Endothelial cell of umbilical vein (primary cell): ENCODE results near the gene DHRS7B. TPM values are rescaled to one million over a fixed set of nuclear protein-coding genes. Genes with fewer than 3 reads are reported as not detected.

Source experiments
- BruUV-seq: library from RNA; stranded (reverse); fragments of 400-500 nt; replicated peaks from 2 replicates; lab custom pipeline; 2021; lab: Mats Ljungman, UMichigan
- CTCF ChIA-PET: fragments of 300-600, 350-600 bp; sonication (Branson Sonifier 250); formaldehyde crosslinking; loops from one replicate; lab custom pipeline; 2021; ENCODE audit warnings: antibody characterized with exemption, inconsistent platforms; lab: Charles Lee
- POLR2A ChIA-PET: fragments of 300-600, 350-600 bp; sonication (Branson Sonifier 250); formaldehyde crosslinking; loops from one replicate; lab custom pipeline; 2021; ENCODE audit warnings: antibody characterized with exemption, inconsistent platforms; lab: Charles Lee
- DNase-seq: peaks from one replicate; pipeline ENCODE4 v3.0.0-alpha.2; 2011; ENCODE audit warnings: low read depth, low spot score
- FAIRE-seq: peaks from 2 replicates; lab custom pipeline; 2011; peaks lifted over from hg19 to GRCh38; lab: Jason Lieb, UNC
- H2AFZ ChIP-seq: 2 replicates; pipeline ENCODE4 v1.6.0; 2012; ENCODE audit warnings: low read depth, low read length, control low read depth, inconsistent platforms
- H3K27ac ChIP-seq: 2 replicates; pipeline ENCODE4 v1.5.1; 2011; ENCODE audit warnings: low read depth, mild to moderate bottlenecking, control low read depth, low read length, moderate library complexity; ENCODE audit not compliant: insufficient read depth
- H3K27me3 ChIP-seq, 2 experiments: 2 replicates each; pipeline versions ENCODE4 v1.6.0 to v1.6.1; 2011; ENCODE audit warnings: low read length in 2 of 2, mixed read lengths in 1 of 2; ENCODE audit not compliant: control insufficient read depth in 2 of 2, insufficient read depth in 2 of 2
- H3K36me3 ChIP-seq, 2 experiments: 2 replicates in 1 of 2; 3 replicates in 1 of 2; pipeline ENCODE4 v1.5.1; 2011; ENCODE audit warnings: low read length in 2 of 2, mild to moderate bottlenecking in 1 of 2, moderate library complexity in 1 of 2; ENCODE audit not compliant: control insufficient read depth in 2 of 2, insufficient read depth in 2 of 2; ENCODE audit errors: extremely low read depth in 1 of 2
- H3K4me1 ChIP-seq: 3 replicates; pipeline ENCODE4 v1.5.1; 2011; ENCODE audit warnings: mild to moderate bottlenecking, low read length; ENCODE audit not compliant: control insufficient read depth, insufficient read depth; ENCODE audit errors: extremely low read depth
- H3K4me2 ChIP-seq: 2 replicates; pipeline ENCODE4 v1.6.1; 2011; ENCODE audit warnings: low read length, control low read depth, mixed read lengths; ENCODE audit not compliant: insufficient read depth
- H3K4me3 ChIP-seq, 3 experiments: fragments of 200-600 bp in 1 of 3; sonication (generic), shearing (Covaris generic) in 1 of 3; replicated peaks in 1 of 3; 2 replicates each; pipeline ENCODE4 v1.5.1; 2011 to 2016; ENCODE audit warnings: control low read depth in 3 of 3, low read length in 3 of 3, mild to moderate bottlenecking in 2 of 3, inconsistent platforms in 1 of 3, low read depth in 1 of 3, moderate library complexity in 1 of 3; ENCODE audit not compliant: insufficient read depth in 1 of 3
- H3K79me2 ChIP-seq: 2 replicates; pipeline ENCODE4 v1.6.0; 2012; ENCODE audit warnings: low read length, inconsistent platforms; ENCODE audit not compliant: control insufficient read depth, insufficient read depth
- H3K9ac ChIP-seq: replicated peaks from 2 replicates; pipeline ENCODE3; 2011; ENCODE audit warnings: low read length, control low read depth; ENCODE audit not compliant: insufficient read depth; ENCODE audit errors: extremely low read depth
- H3K9me1 ChIP-seq: replicated peaks from 3 replicates; pipeline ENCODE4 v1.6.0; 2011; ENCODE audit warnings: mild to moderate bottlenecking, low read length; ENCODE audit not compliant: control insufficient read depth, insufficient read depth; ENCODE audit errors: extremely low read depth
- H3K9me3 ChIP-seq: replicated peaks from 2 replicates; pipeline ENCODE4 v1.5.1; 2012; ENCODE audit warnings: low read length, inconsistent platforms; ENCODE audit not compliant: control insufficient read depth, insufficient read depth
- H4K20me1 ChIP-seq: replicated peaks from 2 replicates; pipeline ENCODE3; 2011; ENCODE audit warnings: mild to moderate bottlenecking, low read length; ENCODE audit not compliant: control insufficient read depth, insufficient read depth; ENCODE audit errors: extremely low read depth
- CTCF ChIP-seq, 2 donors: IDR thresholded peaks; 1 replicate in 1 of 2; 2 replicates in 1 of 2; pipeline ENCODE4 v1.5.1; 2011; ENCODE audit warnings: low read length in 2 of 2, mild to moderate bottlenecking in 2 of 2, moderate library complexity in 2 of 2, control low read depth in 1 of 2, inconsistent platforms in 1 of 2, low read depth in 1 of 2; ENCODE audit not compliant: insufficient read depth in 1 of 2; ENCODE audit errors: extremely low read depth in 1 of 2
- EZH2 ChIP-seq: IDR thresholded peaks from 2 replicates; pipeline ENCODE4 v1.6.1; 2012; ENCODE audit warnings: borderline replicate concordance, low read depth, mild to moderate bottlenecking, moderate library complexity, low read length, inconsistent platforms; ENCODE audit not compliant: severe bottlenecking
- FOS ChIP-seq: IDR thresholded peaks from 2 replicates; pipeline ENCODE4 v1.6.1; 2011; ENCODE audit warnings: mild to moderate bottlenecking, low read length, moderate library complexity, borderline replicate concordance; ENCODE audit not compliant: insufficient read depth
- GATA2 ChIP-seq: IDR thresholded peaks from 2 replicates; pipeline ENCODE4 v1.7.0; 2011; ENCODE audit warnings: low read depth, mild to moderate bottlenecking, moderate library complexity, mixed read lengths, low read length; ENCODE audit not compliant: insufficient read length, insufficient read depth
- JUN ChIP-seq: IDR thresholded peaks from 2 replicates; pipeline ENCODE4 v1.6.1; 2011; ENCODE audit warnings: borderline replicate concordance, low read depth; ENCODE audit not compliant: insufficient read length, insufficient read depth
- MAX ChIP-seq: IDR thresholded peaks from 2 replicates; pipeline ENCODE4 v1.6.1; 2011; ENCODE audit not compliant: insufficient read depth, insufficient read length
- MYC ChIP-seq: IDR thresholded peaks from one replicate; pipeline ENCODE4 v1.6.1; 2011; ENCODE audit warnings: mild to moderate bottlenecking, low read depth, low read length
- POLR2A ChIP-seq: IDR thresholded peaks from 2 replicates; pipeline ENCODE4 v1.6.1; 2012; ENCODE audit warnings: low read depth, mild to moderate bottlenecking, control low read depth, low read length
- POLR2AphosphoS5 ChIP-seq: IDR thresholded peaks from 2 replicates; pipeline ENCODE4 v1.6.1; 2012; ENCODE audit warnings: low read depth, mild to moderate bottlenecking, control low read depth, low read length, moderate library complexity; ENCODE audit not compliant: insufficient read depth
- dilution Hi-C: fragments of 300-500 bp; cut with MboI; formaldehyde crosslinking; loops from one replicate; pipeline ENCODE4 v1.15.0; 2019; ENCODE audit warnings: low sequenced_read_pairs; ENCODE audit not compliant: extremely low pct_ligation_motif_present
- intact Hi-C: fragments of 100-400 bp; cut with micrococcal nuclease; formaldehyde crosslinking; loops from one replicate; pipeline ENCODE4 v1.10.0; 2022
- polyA plus RNA-seq, 4 experiments: library from polyadenylated mRNA; depleted of rRNA in 3 of 4; stranded (reverse) in 3 of 4; unstranded in 1 of 4; fragments of >200 nt; gene quantifications; 2 replicates each; pipeline versions ENCODE4 v1.2.1 to v1.2.3, GENCODE V29; 2011 to 2012; ENCODE audit warnings: missing spikeins in 1 of 4
- total RNA-seq: library from RNA; stranded (reverse); gene quantifications from 2 replicates; pipeline ENCODE4 v1.2.3, GENCODE V29; 2021

Gene DHRS7B
- total and polyA plus RNA-seq, 2 donors (not counting 3 experiments of a cell fraction or from before 2014, with no cell fraction given), result 14.0 to 28.1 TPM

- Histone ChIP-seq H3K4me3 (no peak overlapping the region), H3K79me2 (no peaks in the 10 kb centered on the region), H3K9me3 (no peaks in the 10 kb centered on the region), H3K9me1 (no peaks in the 10 kb centered on the region), H3K4me2 (no peak overlapping the region), H3K27ac (no peak overlapping the region), H3K4me1 (no peaks in the 10 kb centered on the region), H3K36me3 (no peaks in the 10 kb centered on the region), H3K27me3 (peaks cover 0 to 6% of the 10 kb centered on the region in 2 experiments), H3K9ac (no peak overlapping the region), H2AFZ (no peak overlapping the region), H4K20me1 (no peaks in the 10 kb centered on the region)
- FAIRE-seq (no peak), DNase-seq (no peak)
- intact Hi-C loops, result no loop called here
- dilution Hi-C loops, result no loop called here
- ChIA-PET CTCF (interaction anchor here (1.3 kb wide), 1 partner anchor 14 kb away, joined by 3 read pairs; no protein-coding TSS in a partner anchor), POLR2A (no interaction called here)
- TF ChIP-seq MAX (no peak), EZH2 (no peak), POLR2A (no peak), GATA2 (no peak), JUN (no peak), MYC (no peak), CTCF (IDR thresholded peaks at IDR 0.05; ENCODE audit: extremely low read depth in 1 of 2, insufficient read depth in 1 of 2, low read depth in 1 of 2, low read length in 2 of 2) (no peak), POLR2AphosphoS5 (no peak), FOS (no peak)
- BruUV-seq, result no TSS peak
Measured at GRCh38 chr17:21105064-21105894, 21.5 kb upstream of the DHRS7B start.
